HepG2 (cell line): ENCODE data around the gene RHOT2.

ENCODE experiments used
- REL ChIP-seq: sonication (generic); formaldehyde crosslinking; conservative IDR thresholded peaks from 2 replicates; pipeline ENCODE4 v1.8.0; 2022; ENCODE audit warnings: mild to moderate bottlenecking, missing genetic modification reagents, moderate library complexity
- TF ChIP-seq, protein P1 (sequence below): IDR thresholded peaks from 2 replicates; pipeline ENCODE4 v1.6.1; 2012; ENCODE audit warnings: inconsistent platforms

- TF ChIP-seq, protein P1, sequence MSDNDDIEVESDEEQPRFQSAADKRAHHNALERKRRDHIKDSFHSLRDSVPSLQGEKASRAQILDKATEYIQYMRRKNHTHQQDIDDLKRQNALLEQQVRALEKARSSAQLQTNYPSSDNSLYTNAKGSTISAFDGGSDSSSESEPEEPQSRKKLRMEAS, result no peak
- no peak for TF ChIP-seq REL (CRISPR knock-in tag)
These were observed 40.3 kb upstream of the RHOT2 start for GRCh38 chr16:627454-628239.
